ENCODE results near the gene DNAJB8. TPM values are rescaled to one million over a fixed set of nuclear protein-coding genes. Genes with fewer than 3 reads are reported as not detected.

DNAJB8 gene
- total RNA-seq, 1 donor from 2014 or later, result not detected

GRCh38 chr3:128501431-128501830, 34.7 kb upstream of the DNAJB8 start:
- TF ChIP-seq CTCF (IDR thresholded peaks at IDR 0.05; ENCODE audit: partially characterized antibody, unreplicated experiment), result no peak
- H3K27ac Mint-ChIP-seq (ENCODE audit: unreplicated experiment), result no peak overlapping the region
- H3K4me1 Mint-ChIP-seq (ENCODE audit: low read depth, unreplicated experiment), result no peaks in the 10 kb centered on the region
- DNase-seq, result no peak
- peaks cover 10% of the 10 kb centered on the region for H3K36me3 Mint-ChIP-seq (ENCODE audit: unreplicated experiment)
- H3K9me3 Mint-ChIP-seq (ENCODE audit: unreplicated experiment), result peaks cover 5% of the 10 kb centered on the region
- H3K27me3 Mint-ChIP-seq (ENCODE audit: unreplicated experiment), result peaks cover 3% of the 10 kb centered on the region
- H3K4me3 Mint-ChIP-seq (ENCODE audit: unreplicated experiment), result no peak overlapping the region

- H3K27ac Mint-ChIP-seq (ENCODE audit: unreplicated experiment), result no peak overlapping the region
- TF ChIP-seq CTCF (IDR thresholded peaks at IDR 0.05; ENCODE audit: partially characterized antibody, unreplicated experiment), result no peak
- no peak overlapping the region for H3K4me3 Mint-ChIP-seq (ENCODE audit: unreplicated experiment)
- peaks cover 10% of the 10 kb centered on the region for H3K36me3 Mint-ChIP-seq (ENCODE audit: unreplicated experiment)
- H3K9me3 Mint-ChIP-seq (ENCODE audit: unreplicated experiment), result peaks cover 9% of the 10 kb centered on the region
- H3K27me3 Mint-ChIP-seq (ENCODE audit: unreplicated experiment), result peaks cover 8% of the 10 kb centered on the region
- no peak for DNase-seq
- peaks cover 2% of the 10 kb centered on the region for H3K4me1 Mint-ChIP-seq (ENCODE audit: low read depth, unreplicated experiment)
These were observed 33.9 kb upstream of the DNAJB8 start for GRCh38 chr3:128500556-128500955.

- peaks cover 11% of the 10 kb centered on the region for H3K27me3 Mint-ChIP-seq (ENCODE audit: unreplicated experiment)
These were observed 33.1 kb upstream of the DNAJB8 start for GRCh38 chr3:128499724-128500275.

GRCh38 chr3:128498901-128499530, 32.3 kb upstream of the DNAJB8 start:
- Mint-ChIP-seq H3K4me1 (ENCODE audit: low read depth, unreplicated experiment) (peaks cover 6% of the 10 kb centered on the region), H3K9me3 (ENCODE audit: unreplicated experiment) (peaks cover 17% of the 10 kb centered on the region), H3K27me3 (ENCODE audit: unreplicated experiment) (peaks cover 16% of the 10 kb centered on the region), H3K27ac (ENCODE audit: unreplicated experiment) (no peak overlapping the region), H3K36me3 (ENCODE audit: unreplicated experiment) (peaks cover 14% of the 10 kb centered on the region), H3K4me3 (ENCODE audit: unreplicated experiment) (peak overlapping the region; percentile 61)
- no peak for DNase-seq
- TF ChIP-seq CTCF (IDR thresholded peaks at IDR 0.05; ENCODE audit: partially characterized antibody, unreplicated experiment), result no peak

More at GRCh38 chr3:128499724-128500275, 33.1 kb upstream of the DNAJB8 start:
- no peak for DNase-seq
- TF ChIP-seq CTCF (IDR thresholded peaks at IDR 0.05; ENCODE audit: partially characterized antibody, unreplicated experiment), result no peak
- no peak overlapping the region for H3K4me3 Mint-ChIP-seq (ENCODE audit: unreplicated experiment)
- H3K36me3 Mint-ChIP-seq (ENCODE audit: unreplicated experiment), result peaks cover 10% of the 10 kb centered on the region
- H3K9me3 Mint-ChIP-seq (ENCODE audit: unreplicated experiment), result peaks cover 11% of the 10 kb centered on the region
- no peak overlapping the region for H3K27ac Mint-ChIP-seq (ENCODE audit: unreplicated experiment)
- H3K4me1 Mint-ChIP-seq (ENCODE audit: low read depth, unreplicated experiment), result peaks cover 2% of the 10 kb centered on the region

GRCh38 chr3:128498127-128498626, 31.5 kb upstream of the DNAJB8 start:
- peak overlapping the region; percentile 61 for H3K4me3 Mint-ChIP-seq (ENCODE audit: unreplicated experiment)
- no peak for TF ChIP-seq CTCF (IDR thresholded peaks at IDR 0.05; ENCODE audit: partially characterized antibody, unreplicated experiment)
- H3K27ac Mint-ChIP-seq (ENCODE audit: unreplicated experiment), result no peak overlapping the region
- peaks cover 18% of the 10 kb centered on the region for H3K9me3 Mint-ChIP-seq (ENCODE audit: unreplicated experiment)
- H3K27me3 Mint-ChIP-seq (ENCODE audit: unreplicated experiment), result peaks cover 22% of the 10 kb centered on the region
- H3K36me3 Mint-ChIP-seq (ENCODE audit: unreplicated experiment), result peaks cover 15% of the 10 kb centered on the region
- no peak for DNase-seq
- H3K4me1 Mint-ChIP-seq (ENCODE audit: low read depth, unreplicated experiment), result peaks cover 8% of the 10 kb centered on the region
